ENCODE results near the gene DIRAS2. TPM values are rescaled to one million over a fixed set of nuclear protein-coding genes. Genes with fewer than 3 reads are reported as not detected.
A peak's percentile ranks its signal among the peaks of the same experiment; 100 is the strongest.

The DIRAS2 gene
- 0.01 TPM for polyA plus RNA-seq (2013, experiment 1 of 2)
- polyA plus RNA-seq (2013, experiment 2 of 2): 0.10 TPM

DNA sequence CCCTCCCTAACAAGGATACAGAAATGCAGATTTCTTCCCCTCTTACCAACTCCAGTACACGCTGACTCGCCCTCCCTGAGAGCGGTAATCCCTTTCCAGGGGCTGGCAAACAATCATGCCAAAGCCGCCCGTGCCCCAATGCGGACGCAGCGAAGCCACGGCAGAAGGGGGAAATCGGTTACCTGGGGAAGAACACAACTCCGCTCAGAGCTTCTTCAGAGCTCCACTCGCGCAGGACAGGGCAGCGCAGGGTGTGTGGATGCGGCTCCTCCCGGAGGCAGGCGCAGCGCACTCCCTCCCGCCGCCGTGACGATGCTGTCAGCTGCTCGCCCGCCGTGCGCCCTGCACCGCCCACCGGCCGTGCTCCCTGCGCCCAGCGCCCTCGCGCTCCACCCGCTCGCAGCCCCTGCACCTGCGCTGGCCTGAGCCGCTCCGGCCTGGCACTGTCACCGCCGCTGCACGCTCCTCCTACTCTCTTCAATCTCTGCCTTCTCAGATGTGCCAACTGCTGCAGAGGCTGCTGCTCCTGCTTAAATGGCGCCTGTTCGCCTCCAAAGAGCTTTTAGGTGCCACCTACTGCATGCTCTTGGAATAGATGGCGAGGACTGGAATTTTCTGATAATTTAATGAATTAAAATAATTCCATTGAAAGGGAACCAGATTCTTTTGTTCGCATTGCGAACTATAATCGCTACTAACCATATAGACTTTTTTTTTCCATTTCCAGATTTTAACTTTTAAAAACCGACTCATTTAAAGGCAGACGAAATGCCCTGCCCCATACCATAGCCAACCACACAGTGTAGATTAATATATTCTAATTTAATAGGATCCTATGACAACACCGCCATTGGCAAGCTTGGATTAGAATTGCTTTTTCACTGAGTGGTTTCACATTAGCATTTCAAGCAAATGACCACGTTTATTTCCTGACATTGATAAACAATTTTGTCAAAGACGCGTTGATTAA is at the start of gene DIRAS2:
Gene DIRAS2, minus strand, starts transcription at position 255 of the 970 bp plus-strand sequence. CDS start 28,997 bp downstream, outside the sequence.
- H3K4ac ChIP-seq (ENCODE audit: low read depth in 1 of 2, low read length in 2 of 2): peak within 1 kb of the TSS in 1 of 2 experiments; percentile 64
- H3K79me1 ChIP-seq (replicated peaks; ENCODE audit: low read length, poor library complexity, severe bottlenecking): peaks cover 2% of the 10 kb centered on the region
- peak within 1 kb of the TSS; percentile 71 for H3K9ac ChIP-seq (ENCODE audit: low read length)
- peaks cover 2% of the 10 kb centered on the region for H3K4me1 ChIP-seq (ENCODE audit: control insufficient read depth, insufficient read depth, low read depth, low read length)
- peak within 1 kb of the TSS in 1 of 2 experiments; percentile 2 for H3K14ac ChIP-seq (ENCODE audit: low read length in 2 of 2)
- peak within 1 kb of the TSS; percentile 47 for H4K91ac ChIP-seq (ENCODE audit: low read length)
- H3K23ac ChIP-seq (ENCODE audit: low read length in 2 of 2): no peak within 1 kb of the TSS
- H3K27me3 ChIP-seq (ENCODE audit: control insufficient read depth in 1 of 2, insufficient read depth in 1 of 2, low read length in 2 of 2): peaks cover 0 to 62% of the 10 kb centered on the region in 2 experiments
- peak within 1 kb of the TSS; percentile 98 for H3K27ac ChIP-seq (ENCODE audit: low read length, poor library complexity, severe bottlenecking)
- H3K9me3 ChIP-seq (ENCODE audit: control insufficient read depth, low read length): no peaks in the 10 kb centered on the region
- H3K36me3 ChIP-seq (ENCODE audit: control insufficient read depth in 1 of 2, insufficient read depth in 2 of 2, low read depth in 1 of 2, low read length in 2 of 2): no peaks in the 10 kb centered on the region
- H3K4me3 ChIP-seq (ENCODE audit: insufficient read depth in 1 of 2, low read depth in 1 of 2, low read length in 2 of 2): peak within 1 kb of the TSS; percentile 79 to 82
- H2AFZ ChIP-seq (ENCODE audit: low read depth, low read length): peak within 1 kb of the TSS; percentile 73
- H3K4me2 ChIP-seq (ENCODE audit: low read length, poor library complexity, severe bottlenecking): peak within 1 kb of the TSS; percentile 51
- no peak within 1 kb of the TSS for H3K18ac ChIP-seq (ENCODE audit: low read depth in 1 of 2, low read length in 2 of 2)
- 15% methylated on average over 46 of the region's 53 CpGs for WGBS
- H4K8ac ChIP-seq (ENCODE audit: low read length): peak within 1 kb of the TSS; percentile 69
- DNase-seq: peak; percentile 71
- H2BK120ac ChIP-seq (ENCODE audit: low read depth, low read length): no peak within 1 kb of the TSS
- no peak within 1 kb of the TSS for H2BK15ac ChIP-seq (ENCODE audit: low read depth, poor library complexity, severe bottlenecking)
- H2AK5ac ChIP-seq (ENCODE audit: low read length, severe bottlenecking): no peak within 1 kb of the TSS
- peak within 1 kb of the TSS; percentile 9 for H2BK5ac ChIP-seq (ENCODE audit: low read depth, low read length, poor library complexity, severe bottlenecking)
- H2BK12ac ChIP-seq (ENCODE audit: low read length in 2 of 2): no peak within 1 kb of the TSS

DNA sequence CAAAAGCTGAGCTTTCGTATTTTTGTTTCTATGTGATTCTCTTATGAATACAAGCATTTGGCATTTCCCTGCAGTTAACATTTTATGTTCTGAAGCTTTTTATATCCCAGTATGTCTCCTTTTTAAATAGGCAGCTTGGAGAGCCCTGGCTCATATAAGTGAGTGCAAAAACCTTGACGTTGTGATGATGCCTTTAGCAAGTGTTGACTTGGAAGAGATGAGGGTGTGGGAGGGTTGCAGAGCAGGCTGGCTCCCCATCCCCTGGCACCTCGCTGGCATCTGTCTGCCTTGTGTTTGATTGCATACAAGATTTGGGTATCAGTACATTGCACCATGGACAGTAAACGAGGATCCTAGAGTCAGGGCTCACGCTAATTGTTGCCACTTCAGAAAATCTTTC is 42.1 kb upstream of the DIRAS2 start:
- Histone ChIP-seq H3K9me3 (ENCODE audit: control insufficient read depth, low read length) (no peaks in the 10 kb centered on the region), H3K27me3 (ENCODE audit: control insufficient read depth in 1 of 2, insufficient read depth in 1 of 2, low read length in 2 of 2) (peaks cover 0 to 10% of the 10 kb centered on the region in 2 experiments), H2AFZ (ENCODE audit: low read depth, low read length) (no peak overlapping the region), H3K23ac (ENCODE audit: low read length in 2 of 2) (no peak overlapping the region), H3K27ac (ENCODE audit: low read length, poor library complexity, severe bottlenecking) (no peak overlapping the region), H3K18ac (ENCODE audit: low read depth in 1 of 2, low read length in 2 of 2) (no peak overlapping the region), H3K4me3 (ENCODE audit: insufficient read depth in 1 of 2, low read depth in 1 of 2, low read length in 2 of 2) (no peak overlapping the region), H2BK12ac (ENCODE audit: low read length in 2 of 2) (no peak overlapping the region), H3K79me1 (replicated peaks; ENCODE audit: low read length, poor library complexity, severe bottlenecking) (no peaks in the 10 kb centered on the region), H3K36me3 (ENCODE audit: control insufficient read depth in 1 of 2, insufficient read depth in 2 of 2, low read depth in 1 of 2, low read length in 2 of 2) (no peaks in the 10 kb centered on the region), H2BK120ac (ENCODE audit: low read depth, low read length) (no peak overlapping the region), H3K9ac (ENCODE audit: low read length) (no peak overlapping the region), H2BK5ac (ENCODE audit: low read depth, low read length, poor library complexity, severe bottlenecking) (no peak overlapping the region), H3K4ac (ENCODE audit: low read depth in 1 of 2, low read length in 2 of 2) (no peak overlapping the region), H3K4me2 (ENCODE audit: low read length, poor library complexity, severe bottlenecking) (no peak overlapping the region), H4K8ac (ENCODE audit: low read length) (no peak overlapping the region), H2AK5ac (ENCODE audit: low read length, severe bottlenecking) (no peak overlapping the region), H3K4me1 (ENCODE audit: control insufficient read depth, insufficient read depth, low read depth, low read length) (no peaks in the 10 kb centered on the region), H3K14ac (ENCODE audit: low read length in 2 of 2) (no peak overlapping the region), H4K91ac (ENCODE audit: low read length) (no peak overlapping the region), H2BK15ac (ENCODE audit: low read depth, poor library complexity, severe bottlenecking) (no peak overlapping the region)
- whole genome bisulfite sequencing: 74% methylated on average over 4 of the region's 5 CpGs
- DNase-seq: no peak

DNA sequence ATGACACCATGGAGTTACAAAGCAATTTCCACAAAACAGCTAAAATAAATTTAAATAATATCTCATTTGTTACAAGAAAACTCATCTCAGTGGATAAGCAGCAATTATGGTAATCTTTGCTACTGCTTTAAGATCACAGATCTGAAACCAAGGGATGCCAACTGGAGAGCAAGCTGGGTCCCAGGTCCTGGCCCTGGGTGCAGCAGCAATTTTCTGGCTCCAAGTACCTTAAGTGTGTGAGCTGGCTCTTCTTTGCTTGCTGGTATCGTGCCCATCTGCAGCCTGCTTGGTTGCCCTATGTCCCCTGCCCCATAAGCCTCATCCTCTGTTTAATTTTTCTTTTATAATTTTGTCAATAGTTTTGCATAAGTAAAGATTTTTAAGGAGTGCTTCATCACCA is 41.5 kb upstream of the DIRAS2 start:
- H3K79me1 ChIP-seq (replicated peaks; ENCODE audit: low read length, poor library complexity, severe bottlenecking): no peaks in the 10 kb centered on the region
- no peak overlapping the region for H2AFZ ChIP-seq (ENCODE audit: low read depth, low read length)
- no peak overlapping the region for H3K18ac ChIP-seq (ENCODE audit: low read depth in 1 of 2, low read length in 2 of 2)
- H3K4me1 ChIP-seq (ENCODE audit: control insufficient read depth, insufficient read depth, low read depth, low read length): no peaks in the 10 kb centered on the region
- WGBS: 80% methylated on average over 1 of the region's 1 CpG
- DNase-seq: no peak
- peaks cover 0 to 10% of the 10 kb centered on the region in 2 experiments for H3K27me3 ChIP-seq (ENCODE audit: control insufficient read depth in 1 of 2, insufficient read depth in 1 of 2, low read length in 2 of 2)
- no peak overlapping the region for H3K23ac ChIP-seq (ENCODE audit: low read length in 2 of 2)
- H3K4me2 ChIP-seq (ENCODE audit: low read length, poor library complexity, severe bottlenecking): no peak overlapping the region
- no peak overlapping the region for H2BK5ac ChIP-seq (ENCODE audit: low read depth, low read length, poor library complexity, severe bottlenecking)
- no peaks in the 10 kb centered on the region for H3K36me3 ChIP-seq (ENCODE audit: control insufficient read depth in 1 of 2, insufficient read depth in 2 of 2, low read depth in 1 of 2, low read length in 2 of 2)
- H3K27ac ChIP-seq (ENCODE audit: low read length, poor library complexity, severe bottlenecking): no peak overlapping the region
- no peak overlapping the region for H3K4me3 ChIP-seq (ENCODE audit: insufficient read depth in 1 of 2, low read depth in 1 of 2, low read length in 2 of 2)
- no peak overlapping the region for H2BK120ac ChIP-seq (ENCODE audit: low read depth, low read length)
- H3K9ac ChIP-seq (ENCODE audit: low read length): no peak overlapping the region
- no peak overlapping the region for H4K8ac ChIP-seq (ENCODE audit: low read length)
- no peak overlapping the region for H3K4ac ChIP-seq (ENCODE audit: low read depth in 1 of 2, low read length in 2 of 2)
- H4K91ac ChIP-seq (ENCODE audit: low read length): no peak overlapping the region
- H2AK5ac ChIP-seq (ENCODE audit: low read length, severe bottlenecking): no peak overlapping the region
- H2BK15ac ChIP-seq (ENCODE audit: low read depth, poor library complexity, severe bottlenecking): no peak overlapping the region
- H3K14ac ChIP-seq (ENCODE audit: low read length in 2 of 2): no peak overlapping the region
- no peaks in the 10 kb centered on the region for H3K9me3 ChIP-seq (ENCODE audit: control insufficient read depth, low read length)
- no peak overlapping the region for H2BK12ac ChIP-seq (ENCODE audit: low read length in 2 of 2)

DNA sequence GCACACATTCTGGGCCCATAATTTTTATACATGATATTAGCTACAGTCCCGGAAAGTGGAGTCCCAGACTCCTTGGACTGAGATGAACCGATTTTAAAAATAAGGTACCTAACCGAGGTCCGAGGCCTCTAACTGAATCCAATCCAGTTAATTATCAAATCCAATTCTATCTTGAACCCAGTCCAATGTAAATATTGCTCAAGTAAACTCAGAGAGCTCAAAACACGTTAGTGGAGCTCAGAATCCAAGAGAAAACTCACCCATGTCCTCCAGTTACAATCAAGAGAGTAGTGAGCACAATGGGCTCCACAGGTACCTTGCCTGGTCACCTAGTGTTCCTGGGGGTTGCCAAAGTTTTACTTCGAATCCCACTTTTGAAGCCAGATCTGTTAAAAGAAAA is 37.9 kb upstream of the DIRAS2 start:
- Histone ChIP-seq H4K8ac (ENCODE audit: low read length) (no peak overlapping the region), H2AK5ac (ENCODE audit: low read length, severe bottlenecking) (no peak overlapping the region), H4K91ac (ENCODE audit: low read length) (no peak overlapping the region), H3K4ac (ENCODE audit: low read depth in 1 of 2, low read length in 2 of 2) (no peak overlapping the region), H3K27me3 (ENCODE audit: control insufficient read depth in 1 of 2, insufficient read depth in 1 of 2, low read length in 2 of 2) (peaks cover 0 to 10% of the 10 kb centered on the region in 2 experiments), H2BK12ac (ENCODE audit: low read length in 2 of 2) (no peak overlapping the region), H3K4me2 (ENCODE audit: low read length, poor library complexity, severe bottlenecking) (no peak overlapping the region), H3K36me3 (ENCODE audit: control insufficient read depth in 1 of 2, insufficient read depth in 2 of 2, low read depth in 1 of 2, low read length in 2 of 2) (no peaks in the 10 kb centered on the region), H2AFZ (ENCODE audit: low read depth, low read length) (no peak overlapping the region), H3K9me3 (ENCODE audit: control insufficient read depth, low read length) (no peaks in the 10 kb centered on the region), H2BK5ac (ENCODE audit: low read depth, low read length, poor library complexity, severe bottlenecking) (no peak overlapping the region), H3K23ac (ENCODE audit: low read length in 2 of 2) (no peak overlapping the region), H3K79me1 (replicated peaks; ENCODE audit: low read length, poor library complexity, severe bottlenecking) (no peaks in the 10 kb centered on the region), H3K4me3 (ENCODE audit: insufficient read depth in 1 of 2, low read depth in 1 of 2, low read length in 2 of 2) (no peak overlapping the region), H2BK120ac (ENCODE audit: low read depth, low read length) (no peak overlapping the region), H3K14ac (ENCODE audit: low read length in 2 of 2) (no peak overlapping the region), H3K9ac (ENCODE audit: low read length) (no peak overlapping the region), H2BK15ac (ENCODE audit: low read depth, poor library complexity, severe bottlenecking) (no peak overlapping the region), H3K18ac (ENCODE audit: low read depth in 1 of 2, low read length in 2 of 2) (no peak overlapping the region), H3K27ac (ENCODE audit: low read length, poor library complexity, severe bottlenecking) (no peak overlapping the region), H3K4me1 (ENCODE audit: control insufficient read depth, insufficient read depth, low read depth, low read length) (no peaks in the 10 kb centered on the region)
- WGBS: 82% methylated on average over 5 of the region's 6 CpGs
- DNase-seq: no peak
